Measurements from ENCODE around the gene OVOL1.

OVOL1 gene

DNA sequence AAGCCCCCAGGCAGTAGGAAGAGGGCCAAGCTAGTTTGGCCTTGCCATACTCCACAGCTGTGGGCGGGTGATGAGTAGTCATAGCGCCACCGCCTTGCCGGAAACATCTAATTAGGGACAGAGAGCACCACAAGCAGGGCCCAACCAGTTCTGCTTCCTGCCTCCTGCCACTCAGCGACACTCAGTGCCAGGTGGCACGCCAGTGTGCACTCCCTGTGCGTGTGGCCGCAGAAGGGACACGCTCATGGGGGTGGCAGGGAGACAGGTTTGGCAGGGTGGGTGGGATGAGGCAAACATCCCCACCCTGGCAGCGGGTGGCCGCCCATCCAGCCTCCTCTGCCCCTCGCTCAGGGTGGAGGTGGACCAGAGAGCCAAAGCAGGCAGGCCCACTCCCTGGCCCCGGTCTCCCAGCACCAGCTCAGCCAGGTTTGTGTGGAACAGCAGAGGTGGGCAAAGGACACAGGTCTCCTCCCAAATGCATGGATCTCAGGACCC is 4.9 kb downstream of the OVOL1 start:
- in situ Hi-C loops (cut with HindIII; ENCODE audit: low pct_ligation_motif_present, low sequenced_read_pairs) = no loop called here
- Histone ChIP-seq H3K27ac (no peak overlapping the region), H3K4me3 (ENCODE audit: low read depth, low read length) (no peak overlapping the region), H3K27me3 (replicated peaks) (peaks cover 26% of the 10 kb centered on the region), H3K36me3 (replicated peaks) (no peaks in the 10 kb centered on the region)
- DNase-seq = no peak
- TF ChIP-seq, protein P1, sequence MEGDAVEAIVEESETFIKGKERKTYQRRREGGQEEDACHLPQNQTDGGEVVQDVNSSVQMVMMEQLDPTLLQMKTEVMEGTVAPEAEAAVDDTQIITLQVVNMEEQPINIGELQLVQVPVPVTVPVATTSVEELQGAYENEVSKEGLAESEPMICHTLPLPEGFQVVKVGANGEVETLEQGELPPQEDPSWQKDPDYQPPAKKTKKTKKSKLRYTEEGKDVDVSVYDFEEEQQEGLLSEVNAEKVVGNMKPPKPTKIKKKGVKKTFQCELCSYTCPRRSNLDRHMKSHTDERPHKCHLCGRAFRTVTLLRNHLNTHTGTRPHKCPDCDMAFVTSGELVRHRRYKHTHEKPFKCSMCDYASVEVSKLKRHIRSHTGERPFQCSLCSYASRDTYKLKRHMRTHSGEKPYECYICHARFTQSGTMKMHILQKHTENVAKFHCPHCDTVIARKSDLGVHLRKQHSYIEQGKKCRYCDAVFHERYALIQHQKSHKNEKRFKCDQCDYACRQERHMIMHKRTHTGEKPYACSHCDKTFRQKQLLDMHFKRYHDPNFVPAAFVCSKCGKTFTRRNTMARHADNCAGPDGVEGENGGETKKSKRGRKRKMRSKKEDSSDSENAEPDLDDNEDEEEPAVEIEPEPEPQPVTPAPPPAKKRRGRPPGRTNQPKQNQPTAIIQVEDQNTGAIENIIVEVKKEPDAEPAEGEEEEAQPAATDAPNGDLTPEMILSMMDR (IDR thresholded peaks at IDR 0.05; ENCODE audit: low read depth, low read length, missing control alignments) = no peak

GRCh38 chr11:65792456-65792855 is 5.6 kb downstream of the OVOL1 start:
- no peak overlapping the region for H3K27ac ChIP-seq

GRCh38 chr11:65793144-65793581 is 6.3 kb downstream of the OVOL1 start:
- Histone ChIP-seq H3K27me3 (replicated peaks) (peaks cover 16% of the 10 kb centered on the region), H3K36me3 (replicated peaks) (no peaks in the 10 kb centered on the region), H3K27ac (no peak overlapping the region), H3K4me3 (ENCODE audit: low read depth, low read length) (no peak overlapping the region)
- no peak for DNase-seq
- in situ Hi-C loops (cut with HindIII; ENCODE audit: low pct_ligation_motif_present, low sequenced_read_pairs) = no loop called here
- TF ChIP-seq, protein P1 (IDR thresholded peaks at IDR 0.05; ENCODE audit: low read depth, low read length, missing control alignments) = no peak

More at GRCh38 chr11:65792456-65792855, 5.6 kb downstream of the OVOL1 start:
- no peaks in the 10 kb centered on the region for H3K36me3 ChIP-seq (replicated peaks)
- peaks cover 22% of the 10 kb centered on the region for H3K27me3 ChIP-seq (replicated peaks)
- H3K4me3 ChIP-seq (ENCODE audit: low read depth, low read length) = no peak overlapping the region
- in situ Hi-C loops (cut with HindIII; ENCODE audit: low pct_ligation_motif_present, low sequenced_read_pairs) = no loop called here
- TF ChIP-seq, protein P1 (IDR thresholded peaks at IDR 0.05; ENCODE audit: low read depth, low read length, missing control alignments) = no peak
- no peak for DNase-seq

- TF ChIP-seq, protein P1 (IDR thresholded peaks at IDR 0.05; ENCODE audit: low read depth, low read length, missing control alignments) = no peak
- in situ Hi-C loops (cut with HindIII; ENCODE audit: low pct_ligation_motif_present, low sequenced_read_pairs) = no loop called here
- H3K36me3 ChIP-seq (replicated peaks) = no peaks in the 10 kb centered on the region
- H3K27me3 ChIP-seq (replicated peaks) = peaks cover 9% of the 10 kb centered on the region
- DNase-seq = no peak
- no peak overlapping the region for H3K27ac ChIP-seq
- H3K4me3 ChIP-seq (ENCODE audit: low read depth, low read length) = no peak overlapping the region
Measured at GRCh38 chr11:65793625-65794400, 7.0 kb downstream of the OVOL1 start.

DNA sequence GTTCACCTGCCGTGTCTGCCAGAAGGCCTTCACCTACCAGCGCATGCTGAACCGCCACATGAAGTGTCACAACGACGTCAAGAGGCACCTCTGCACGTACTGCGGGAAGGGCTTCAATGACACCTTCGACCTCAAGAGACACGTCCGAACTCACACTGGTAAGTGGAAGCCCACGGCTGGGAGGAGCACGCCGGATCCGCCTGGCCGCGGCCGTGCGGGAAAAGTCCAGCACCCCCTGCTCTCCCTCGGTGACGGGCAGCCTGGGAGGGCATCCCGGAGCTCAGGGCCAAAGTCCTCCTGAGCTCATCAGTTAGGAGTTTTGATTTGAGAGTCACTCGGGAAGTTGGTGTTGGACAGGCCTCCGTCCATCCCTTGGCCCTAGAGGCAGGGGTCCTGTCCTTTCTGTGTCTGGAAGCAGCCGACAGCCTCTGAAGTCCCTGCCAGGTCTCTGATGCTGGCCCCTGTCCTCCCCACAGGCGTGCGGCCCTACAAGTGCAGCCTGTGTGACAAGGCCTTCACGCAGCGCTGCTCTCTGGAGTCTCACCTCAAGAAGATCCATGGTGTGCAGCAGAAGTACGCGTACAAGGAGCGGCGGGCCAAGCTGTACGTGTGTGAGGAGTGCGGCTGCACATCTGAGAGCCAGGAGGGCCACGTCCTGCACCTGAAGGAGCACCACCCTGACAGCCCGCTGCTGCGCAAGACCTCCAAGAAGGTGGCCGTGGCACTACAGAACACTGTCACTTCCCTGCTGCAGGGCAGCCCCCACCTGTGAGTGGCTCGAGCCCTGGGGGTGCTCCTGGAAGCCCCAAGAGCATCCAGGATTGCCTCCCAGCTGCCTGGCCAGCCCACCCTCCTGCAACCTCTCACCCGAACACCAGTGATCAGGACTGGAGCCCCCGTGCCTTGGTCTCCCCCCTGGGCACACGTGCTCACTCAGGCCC is 8.0 kb downstream of the OVOL1 start:
- H3K27ac ChIP-seq = no peak overlapping the region
- H3K27me3 ChIP-seq (replicated peaks) = peaks cover 2% of the 10 kb centered on the region
- H3K36me3 ChIP-seq (replicated peaks) = no peaks in the 10 kb centered on the region
- in situ Hi-C loops (cut with HindIII; ENCODE audit: low pct_ligation_motif_present, low sequenced_read_pairs) = no loop called here
- no peak overlapping the region for H3K4me3 ChIP-seq (ENCODE audit: low read depth, low read length)
- TF ChIP-seq, protein P1 (IDR thresholded peaks at IDR 0.05; ENCODE audit: low read depth, low read length, missing control alignments) = no peak
- no peak for DNase-seq

Data from brain microvascular endothelial cell (primary cell).